MM.1S (cell line): ENCODE measurements around the gene LYRM4.

ENCODE experiments used
- CTCF ChIP-seq: fragments of 300-600 bp; sonication (generic); IDR thresholded peaks from 2 replicates; pipeline ENCODE4 v1.5.1; 2016; ENCODE audit warnings: antibody characterized with exemption, low read length, mixed read lengths
- EZH2 ChIP-seq: fragments of 300-600 bp; sonication (generic); optimal IDR thresholded peaks from 2 replicates; pipeline ENCODE3; 2017; ENCODE audit warnings: low read depth, mild to moderate bottlenecking, antibody characterized with exemption, low read length, mixed read lengths
- EZH2phosphoT487 ChIP-seq: fragments of 300-600 bp; sonication (generic); IDR thresholded peaks from 2 replicates; pipeline ENCODE4 v1.6.1; 2018; ENCODE audit warnings: antibody characterized with exemption, low read length

GRCh38 chr6:5285526-5285925 lies 24.8 kb upstream of the LYRM4 start:
- TF ChIP-seq CTCF (no peak), EZH2 (no peak), EZH2phosphoT487 (no peak)
